PC-9 (cell line): ENCODE data around the gene DPYSL5.

ENCODE experiments used
- EZH2 ChIP-seq: fragments of 200-600 bp; sonication (generic); IDR thresholded peaks from 2 replicates; pipeline ENCODE4 v1.8.0; 2017; ENCODE audit warnings: antibody characterized with exemption, low read depth
- TF ChIP-seq, protein P1 (sequence below): fragments of 200-600 bp; sonication (generic); conservative IDR thresholded peaks from 2 replicates; pipeline ENCODE4 v1.6.1; 2017; ENCODE audit warnings: mixed run types, antibody characterized with exemption, mild to moderate bottlenecking, moderate library complexity

DNA sequence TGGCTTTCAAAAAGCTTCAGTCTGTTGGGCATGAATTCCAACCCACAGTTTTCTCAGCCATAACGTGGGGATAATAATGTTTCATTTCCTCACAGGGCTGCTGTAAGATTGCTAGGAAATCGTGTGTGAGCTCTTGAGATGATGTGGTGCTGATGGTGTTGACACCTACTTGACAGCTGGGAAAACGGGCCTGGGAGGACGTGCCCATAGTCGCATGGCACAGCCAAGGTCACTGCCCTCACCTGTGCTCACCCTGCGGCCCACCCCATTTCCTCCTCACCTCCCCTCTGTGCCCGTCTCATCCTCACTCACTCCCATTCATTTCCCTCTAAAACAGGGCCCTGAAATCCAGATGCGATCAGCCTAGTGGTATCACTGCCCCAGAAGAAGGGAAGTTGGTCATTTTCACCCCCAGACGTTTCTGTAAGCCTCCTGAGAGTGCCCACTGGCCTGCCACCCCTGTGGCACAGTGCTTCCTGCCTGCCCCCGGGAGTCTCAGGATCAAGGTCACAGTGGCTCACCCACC, 33.0 kb downstream of the DPYSL5 start:
- TF ChIP-seq, protein P1, sequence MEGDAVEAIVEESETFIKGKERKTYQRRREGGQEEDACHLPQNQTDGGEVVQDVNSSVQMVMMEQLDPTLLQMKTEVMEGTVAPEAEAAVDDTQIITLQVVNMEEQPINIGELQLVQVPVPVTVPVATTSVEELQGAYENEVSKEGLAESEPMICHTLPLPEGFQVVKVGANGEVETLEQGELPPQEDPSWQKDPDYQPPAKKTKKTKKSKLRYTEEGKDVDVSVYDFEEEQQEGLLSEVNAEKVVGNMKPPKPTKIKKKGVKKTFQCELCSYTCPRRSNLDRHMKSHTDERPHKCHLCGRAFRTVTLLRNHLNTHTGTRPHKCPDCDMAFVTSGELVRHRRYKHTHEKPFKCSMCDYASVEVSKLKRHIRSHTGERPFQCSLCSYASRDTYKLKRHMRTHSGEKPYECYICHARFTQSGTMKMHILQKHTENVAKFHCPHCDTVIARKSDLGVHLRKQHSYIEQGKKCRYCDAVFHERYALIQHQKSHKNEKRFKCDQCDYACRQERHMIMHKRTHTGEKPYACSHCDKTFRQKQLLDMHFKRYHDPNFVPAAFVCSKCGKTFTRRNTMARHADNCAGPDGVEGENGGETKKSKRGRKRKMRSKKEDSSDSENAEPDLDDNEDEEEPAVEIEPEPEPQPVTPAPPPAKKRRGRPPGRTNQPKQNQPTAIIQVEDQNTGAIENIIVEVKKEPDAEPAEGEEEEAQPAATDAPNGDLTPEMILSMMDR = no peak
- no peak for TF ChIP-seq EZH2
